SK-N-MC (cell line): ENCODE results near the gene GRM7.

ENCODE experiments used
- DNase-seq: peaks from one replicate; pipeline ENCODE4 v3.0.0-alpha.2; 2011; ENCODE audit warnings: low read depth, low spot score
- H3K27ac ChIP-seq: fragments of 200-600 bp; sonication (generic); 2 replicates; pipeline ENCODE4 v1.5.1; 2016; ENCODE audit warnings: mixed run types
- H3K36me3 ChIP-seq: fragments of 200-600 bp; sonication (generic); 2 replicates; pipeline ENCODE4 v1.6.1; 2017; ENCODE audit warnings: antibody characterized with exemption, low read length, mixed read lengths; ENCODE audit not compliant: insufficient read depth
- H3K4me3 ChIP-seq: fragments of 200-600 bp; sonication (generic); 2 replicates; pipeline ENCODE4 v1.5.1; 2016
- H3K9ac ChIP-seq: fragments of 200-600 bp; sonication (generic); 2 replicates; pipeline ENCODE4 v1.8.0; 2017; ENCODE audit warnings: mixed run types, mixed read lengths; ENCODE audit not compliant: insufficient read length
- H3K9me3 ChIP-seq: fragments of 200-600 bp; sonication (generic); 2 replicates; pipeline ENCODE4 v1.6.1; 2017; ENCODE audit warnings: low read depth, mild to moderate bottlenecking, antibody characterized with exemption, low read length, moderate library complexity, mixed read lengths
- EZH2 ChIP-seq: fragments of 200-600 bp; sonication (generic); IDR thresholded peaks from one replicate; pipeline ENCODE4 v1.6.1; 2017; ENCODE audit warnings: antibody characterized with exemption
- FOXP2 ChIP-seq: optimal IDR thresholded peaks from 2 replicates; pipeline ENCODE3; 2011; ENCODE audit warnings: mild to moderate bottlenecking, moderate library complexity; ENCODE audit not compliant: insufficient read depth; ENCODE audit errors: extremely low read length, control extremely low read depth
- POLR2AphosphoS5 ChIP-seq: IDR thresholded peaks from 2 replicates; pipeline ENCODE4 v1.6.1; 2012; ENCODE audit warnings: mild to moderate bottlenecking, low read depth, low read length, borderline replicate concordance

GRM7 gene

GRCh38 chr3:7692866-7693265, 832.0 kb downstream of the GRM7 start:
- no peaks in the 10 kb centered on the region for H3K36me3 ChIP-seq
- no peak for DNase-seq
- H3K4me3 ChIP-seq: no peak overlapping the region
- H3K9me3 ChIP-seq: no peaks in the 10 kb centered on the region
- no peak overlapping the region for H3K9ac ChIP-seq
- H3K27ac ChIP-seq: no peak overlapping the region
- TF ChIP-seq EZH2 (no peak), POLR2AphosphoS5 (no peak), FOXP2 (no peak)

GRCh38 chr3:7693976-7694375, 833.1 kb downstream of the GRM7 start:
- no peaks in the 10 kb centered on the region for H3K9me3 ChIP-seq
- no peak overlapping the region for H3K9ac ChIP-seq
- TF ChIP-seq EZH2 (no peak), FOXP2 (no peak)
- H3K27ac ChIP-seq: no peak overlapping the region
- no peak overlapping the region for H3K4me3 ChIP-seq
- H3K36me3 ChIP-seq: no peaks in the 10 kb centered on the region
- DNase-seq: no peak

DNA sequence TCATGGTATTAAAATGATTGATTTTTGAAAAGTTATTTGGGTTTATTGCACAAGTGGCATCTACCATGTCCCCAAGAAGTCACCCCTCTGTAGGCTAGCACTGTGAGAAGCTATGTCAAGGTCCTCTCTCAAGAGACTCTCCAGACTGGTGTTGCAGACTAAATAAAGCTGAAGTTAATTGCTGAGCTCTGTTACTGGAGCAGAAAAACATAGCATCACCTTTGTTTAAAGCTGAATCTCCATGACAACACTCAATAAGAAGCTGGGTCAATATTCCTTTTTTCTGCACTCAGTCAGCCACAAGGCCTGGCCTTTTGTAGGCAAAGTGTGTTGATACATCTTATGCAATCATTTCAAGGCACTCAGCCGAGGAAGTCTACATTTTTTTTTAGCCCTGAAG, 834.1 kb downstream of the GRM7 start:
- DNase-seq: no peak
- no peak for TF ChIP-seq POLR2AphosphoS5
- TF ChIP-seq EZH2: no peak
- TF ChIP-seq FOXP2: no peak
- no peak overlapping the region for H3K4me3 ChIP-seq
- no peaks in the 10 kb centered on the region for H3K36me3 ChIP-seq
- no peak overlapping the region for H3K27ac ChIP-seq
- no peaks in the 10 kb centered on the region for H3K9me3 ChIP-seq
- H3K9ac ChIP-seq: no peak overlapping the region

DNA sequence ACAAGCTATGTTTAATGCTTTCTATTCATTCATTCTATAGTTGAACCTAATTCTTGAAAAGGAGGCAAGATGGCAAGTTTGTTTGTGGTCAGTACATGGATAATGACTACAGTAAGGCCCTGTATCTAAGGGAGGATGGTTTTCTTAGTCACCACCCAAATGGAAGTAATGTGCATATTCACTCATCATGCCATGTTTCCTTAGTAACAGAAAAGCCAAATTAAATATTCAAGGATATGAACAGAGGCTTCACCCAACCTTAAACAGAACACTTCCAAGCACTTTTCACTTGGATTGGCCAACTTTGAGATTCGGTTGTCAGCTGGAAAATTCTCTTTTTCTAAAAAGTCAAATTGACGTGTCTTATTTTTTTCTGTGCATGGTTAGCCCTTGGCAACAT, 835.4 kb downstream of the GRM7 start:
- Histone ChIP-seq H3K9me3 (no peaks in the 10 kb centered on the region), H3K9ac (no peak overlapping the region), H3K36me3 (no peaks in the 10 kb centered on the region), H3K4me3 (no peak overlapping the region), H3K27ac (no peak overlapping the region)
- DNase-seq: no peak
- TF ChIP-seq EZH2: no peak
- TF ChIP-seq POLR2AphosphoS5: no peak
- no peak for TF ChIP-seq FOXP2

- Histone ChIP-seq H3K9ac (no peak overlapping the region), H3K27ac (no peak overlapping the region), H3K9me3 (no peaks in the 10 kb centered on the region), H3K36me3 (no peaks in the 10 kb centered on the region), H3K4me3 (no peak overlapping the region)
- TF ChIP-seq FOXP2 (no peak), POLR2AphosphoS5 (no peak), EZH2 (no peak)
- no peak for DNase-seq
These were observed 836.6 kb downstream of the GRM7 start for GRCh38 chr3:7697548-7697947.

DNA sequence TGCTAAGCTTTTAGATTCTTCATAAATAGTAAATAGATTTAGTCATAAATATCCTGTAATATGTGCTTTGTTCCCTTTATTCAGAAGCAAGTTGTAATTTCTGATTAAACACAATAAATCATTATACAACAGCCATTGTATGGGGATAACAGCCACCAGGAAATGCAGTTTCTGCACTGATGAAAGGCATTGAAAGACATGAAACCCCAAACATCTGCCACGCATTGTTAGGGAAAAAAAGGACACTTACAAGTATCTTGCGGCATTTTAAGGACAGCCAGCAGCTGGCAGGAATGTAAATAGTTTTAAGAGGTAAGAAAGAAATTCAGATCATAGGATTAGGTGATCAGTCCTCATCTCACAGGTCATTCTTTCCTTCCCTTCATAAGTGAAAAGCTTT, 839.6 kb downstream of the GRM7 start:
- DNase-seq: no peak
- Histone ChIP-seq H3K9ac (no peak overlapping the region), H3K36me3 (no peaks in the 10 kb centered on the region), H3K4me3 (no peak overlapping the region), H3K9me3 (no peaks in the 10 kb centered on the region), H3K27ac (no peak overlapping the region)
- TF ChIP-seq FOXP2 (no peak), EZH2 (no peak), POLR2AphosphoS5 (no peak)

DNA sequence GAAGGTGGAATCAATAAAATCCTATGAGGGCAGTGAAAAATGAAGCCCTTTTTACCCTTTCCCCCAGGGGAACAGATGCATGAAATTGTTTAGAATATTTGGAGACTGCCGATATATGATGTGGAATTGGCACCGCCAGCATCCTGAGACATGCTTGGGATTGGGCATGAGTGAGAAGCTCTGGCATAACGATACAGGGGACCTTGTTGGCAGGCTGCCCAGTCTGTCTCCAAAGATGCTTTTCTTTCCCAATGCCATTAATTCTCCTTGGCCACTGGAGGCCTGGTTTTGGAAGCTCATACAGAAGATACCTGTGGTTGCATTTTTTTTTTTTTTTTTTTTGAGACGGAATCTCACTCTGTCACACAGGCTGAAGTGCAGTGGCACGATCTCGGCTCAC, 840.1 kb downstream of the GRM7 start:
- no peak for TF ChIP-seq FOXP2
- TF ChIP-seq POLR2AphosphoS5: no peak
- no peak for TF ChIP-seq EZH2
- no peaks in the 10 kb centered on the region for H3K36me3 ChIP-seq
- no peak overlapping the region for H3K4me3 ChIP-seq
- no peak overlapping the region for H3K27ac ChIP-seq
- no peak for DNase-seq
- no peaks in the 10 kb centered on the region for H3K9me3 ChIP-seq
- H3K9ac ChIP-seq: no peak overlapping the region

DNA sequence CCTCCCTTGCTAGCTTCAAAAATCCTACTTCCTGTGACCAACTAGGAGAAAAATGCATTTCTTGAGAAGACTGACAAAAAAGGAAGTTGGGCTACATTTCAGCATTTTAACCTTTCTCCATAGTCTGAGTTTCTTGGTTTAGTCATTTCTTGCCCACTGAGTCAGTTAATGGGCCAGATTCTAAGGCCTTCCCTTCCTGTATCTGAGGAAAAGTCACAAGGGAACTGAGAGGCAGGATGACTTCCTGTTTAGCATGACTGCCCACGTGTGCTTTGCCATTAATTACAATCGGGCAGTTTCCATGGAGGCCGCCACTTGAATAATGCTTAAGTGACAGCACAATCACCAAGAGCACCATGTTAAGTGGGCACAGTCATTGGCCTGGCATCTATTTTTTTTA, 846.3 kb downstream of the GRM7 start:
- TF ChIP-seq POLR2AphosphoS5: no peak
- no peak for TF ChIP-seq EZH2
- no peak for TF ChIP-seq FOXP2
- H3K9ac ChIP-seq: no peak overlapping the region
- no peak overlapping the region for H3K27ac ChIP-seq
- H3K4me3 ChIP-seq: no peak overlapping the region
- no peaks in the 10 kb centered on the region for H3K36me3 ChIP-seq
- no peak for DNase-seq
- H3K9me3 ChIP-seq: no peaks in the 10 kb centered on the region

GRCh38 chr3:7709376-7710082, 848.6 kb downstream of the GRM7 start:
- no peaks in the 10 kb centered on the region for H3K36me3 ChIP-seq
- no peak overlapping the region for H3K27ac ChIP-seq
- H3K9me3 ChIP-seq: no peaks in the 10 kb centered on the region
- H3K4me3 ChIP-seq: no peak overlapping the region
- DNase-seq: no peak
- no peak overlapping the region for H3K9ac ChIP-seq
- TF ChIP-seq FOXP2 (no peak), EZH2 (no peak), POLR2AphosphoS5 (no peak)

DNA sequence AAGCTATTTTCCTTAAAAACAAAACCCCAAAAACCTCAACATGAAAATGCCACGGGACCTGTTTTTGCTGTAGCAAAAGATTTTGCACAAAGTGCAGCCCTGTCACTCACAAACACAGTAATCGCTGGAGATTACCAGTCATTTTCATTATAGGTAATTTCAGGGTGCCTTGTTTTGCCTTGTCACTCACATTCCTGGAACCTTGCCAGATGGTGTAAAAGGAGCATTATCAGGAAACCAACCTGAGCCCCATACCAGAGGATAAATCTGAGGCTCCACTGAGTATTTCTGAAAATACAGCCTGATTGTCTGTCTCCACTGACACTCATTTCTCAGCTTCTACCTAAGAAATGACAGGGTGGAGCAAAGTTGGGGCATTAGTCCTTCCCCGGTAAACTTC, 849.4 kb downstream of the GRM7 start:
- no peak for DNase-seq
- H3K27ac ChIP-seq: no peak overlapping the region
- no peak for TF ChIP-seq FOXP2
- no peak for TF ChIP-seq EZH2
- TF ChIP-seq POLR2AphosphoS5: no peak
- no peaks in the 10 kb centered on the region for H3K36me3 ChIP-seq
- H3K9me3 ChIP-seq: no peaks in the 10 kb centered on the region
- H3K4me3 ChIP-seq: no peak overlapping the region
- no peak overlapping the region for H3K9ac ChIP-seq
